Omental fat pad (tissue), 4 donors: ENCODE results near the gene LPIN1. TPM values are rescaled to one million over a fixed set of nuclear protein-coding genes. Genes with fewer than 3 reads are reported as not detected.

Experiments used
- ATAC-seq: fragments of 150-250 bp; one replicate; pipeline ENCODE4 v1.9.1; 2016; ENCODE audit warnings: mild to moderate bottlenecking, moderate library complexity; ENCODE audit not compliant: low FRiP score
- DNase-seq: peaks from one replicate; pipeline ENCODE4 v3.0.0-alpha.2; 2019; ENCODE audit warnings: low spot score
- total RNA-seq, 4 donors: library from RNA; depleted of rRNA; stranded (reverse); fragments of >200 nt; gene quantifications; one replicate each; pipeline ENCODE4 v1.1.0, GENCODE V29; 2016
- TF ChIP-seq, protein P1 (sequence below), 3 donors: fragments of 450-650 bp; IDR thresholded peaks; one replicate each; pipeline ENCODE4 v1.5.1; 2016 to 2017; ENCODE audit warnings: antibody characterized with exemption in 3 of 3, mild to moderate bottlenecking in 3 of 3, moderate library complexity in 2 of 3

LPIN1 gene
- total RNA-seq, 4 donors from 2014 or later = 72.8 to 104 (median 89.1) TPM

DNA sequence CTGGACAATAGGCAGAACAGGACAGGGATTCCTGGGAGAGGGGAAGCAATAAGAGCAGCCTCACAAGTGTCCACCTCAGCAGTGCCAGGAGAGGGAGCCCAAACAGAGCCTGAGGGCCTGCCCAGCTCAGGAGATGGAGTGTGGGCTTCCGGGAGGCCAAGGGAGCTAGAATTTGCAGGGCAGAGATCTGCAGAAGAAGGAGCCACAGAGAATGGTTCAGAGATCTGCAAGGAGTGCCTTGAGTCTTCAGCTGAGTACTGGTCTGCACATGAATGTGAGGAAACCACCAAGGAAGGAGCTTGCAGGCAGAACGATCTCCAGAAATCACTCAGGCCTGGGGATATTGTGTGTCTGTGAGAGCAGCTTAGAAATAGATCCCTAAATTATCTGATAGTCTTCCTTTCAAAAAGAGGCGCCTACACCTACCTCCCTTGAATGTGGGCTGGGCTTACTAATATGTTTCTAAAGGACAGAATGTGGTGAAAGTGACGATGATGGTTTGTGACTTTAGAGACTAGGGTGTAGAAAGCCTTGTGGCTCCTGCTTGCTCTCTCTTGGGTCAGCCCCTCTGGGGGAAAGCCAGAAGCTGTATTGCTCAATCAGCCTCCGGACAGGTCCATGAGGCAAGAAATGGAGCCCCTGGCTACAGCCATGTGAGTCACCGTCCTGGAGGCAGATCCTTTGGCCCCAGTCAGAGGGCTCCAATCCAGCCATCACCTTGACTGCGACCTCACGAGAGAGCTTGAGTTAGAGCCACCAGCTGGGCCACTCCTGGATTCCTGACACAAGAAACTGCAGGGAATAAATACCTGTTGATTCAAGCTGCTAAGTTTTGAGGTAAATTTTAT, 7.6 kb upstream of the LPIN1 start:
- ATAC-seq (peak; percentile 91), DNase-seq (peak; percentile 74)
- TF ChIP-seq, protein P1, sequence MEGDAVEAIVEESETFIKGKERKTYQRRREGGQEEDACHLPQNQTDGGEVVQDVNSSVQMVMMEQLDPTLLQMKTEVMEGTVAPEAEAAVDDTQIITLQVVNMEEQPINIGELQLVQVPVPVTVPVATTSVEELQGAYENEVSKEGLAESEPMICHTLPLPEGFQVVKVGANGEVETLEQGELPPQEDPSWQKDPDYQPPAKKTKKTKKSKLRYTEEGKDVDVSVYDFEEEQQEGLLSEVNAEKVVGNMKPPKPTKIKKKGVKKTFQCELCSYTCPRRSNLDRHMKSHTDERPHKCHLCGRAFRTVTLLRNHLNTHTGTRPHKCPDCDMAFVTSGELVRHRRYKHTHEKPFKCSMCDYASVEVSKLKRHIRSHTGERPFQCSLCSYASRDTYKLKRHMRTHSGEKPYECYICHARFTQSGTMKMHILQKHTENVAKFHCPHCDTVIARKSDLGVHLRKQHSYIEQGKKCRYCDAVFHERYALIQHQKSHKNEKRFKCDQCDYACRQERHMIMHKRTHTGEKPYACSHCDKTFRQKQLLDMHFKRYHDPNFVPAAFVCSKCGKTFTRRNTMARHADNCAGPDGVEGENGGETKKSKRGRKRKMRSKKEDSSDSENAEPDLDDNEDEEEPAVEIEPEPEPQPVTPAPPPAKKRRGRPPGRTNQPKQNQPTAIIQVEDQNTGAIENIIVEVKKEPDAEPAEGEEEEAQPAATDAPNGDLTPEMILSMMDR (IDR thresholded peaks at IDR 0.05) = no peak

DNA sequence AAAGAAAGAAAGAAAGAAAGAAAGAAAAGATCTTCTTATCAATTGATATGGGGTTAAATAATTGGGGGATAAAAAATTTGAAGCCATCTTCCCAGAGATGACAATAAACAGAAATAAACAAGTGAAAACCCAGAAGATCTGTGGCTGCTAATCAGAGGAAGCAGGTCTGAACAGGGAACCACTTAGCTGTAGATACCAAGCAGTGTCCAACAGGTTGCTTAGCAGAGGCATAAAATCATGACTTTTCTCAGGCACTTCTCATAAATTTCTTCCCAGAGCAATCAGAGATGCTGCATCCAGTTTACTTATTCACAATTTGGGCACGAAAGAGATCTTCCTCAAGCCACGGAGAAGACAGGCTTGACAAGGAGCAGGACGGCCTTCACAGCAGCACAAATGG, 5.7 kb upstream of the LPIN1 start:
- DNase-seq (no peak), ATAC-seq (no peak)
- TF ChIP-seq, protein P1 (IDR thresholded peaks at IDR 0.05) = no peak

DNA sequence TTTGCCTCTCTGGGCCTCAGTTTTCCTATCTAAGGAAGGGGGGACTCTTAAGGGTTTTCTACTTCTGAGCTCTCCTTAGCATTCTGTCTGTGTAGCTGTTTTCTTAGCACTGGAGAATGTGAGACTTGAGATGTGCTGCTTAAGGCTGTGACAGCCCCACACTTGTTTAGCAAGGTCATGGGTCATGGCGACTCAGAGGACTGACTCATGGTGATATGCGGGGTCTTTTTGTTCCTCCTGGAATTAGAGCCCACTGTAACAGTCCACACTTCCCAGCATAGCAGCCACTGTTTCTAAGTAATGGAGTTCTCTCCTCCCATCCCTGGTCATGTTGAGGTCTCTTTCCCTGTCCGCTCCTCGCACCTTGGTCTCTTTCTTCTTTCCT, 4.1 kb upstream of the LPIN1 start:
- DNase-seq = no peak
- TF ChIP-seq, protein P1 (IDR thresholded peaks at IDR 0.05) = no peak
- no peak for ATAC-seq

DNA sequence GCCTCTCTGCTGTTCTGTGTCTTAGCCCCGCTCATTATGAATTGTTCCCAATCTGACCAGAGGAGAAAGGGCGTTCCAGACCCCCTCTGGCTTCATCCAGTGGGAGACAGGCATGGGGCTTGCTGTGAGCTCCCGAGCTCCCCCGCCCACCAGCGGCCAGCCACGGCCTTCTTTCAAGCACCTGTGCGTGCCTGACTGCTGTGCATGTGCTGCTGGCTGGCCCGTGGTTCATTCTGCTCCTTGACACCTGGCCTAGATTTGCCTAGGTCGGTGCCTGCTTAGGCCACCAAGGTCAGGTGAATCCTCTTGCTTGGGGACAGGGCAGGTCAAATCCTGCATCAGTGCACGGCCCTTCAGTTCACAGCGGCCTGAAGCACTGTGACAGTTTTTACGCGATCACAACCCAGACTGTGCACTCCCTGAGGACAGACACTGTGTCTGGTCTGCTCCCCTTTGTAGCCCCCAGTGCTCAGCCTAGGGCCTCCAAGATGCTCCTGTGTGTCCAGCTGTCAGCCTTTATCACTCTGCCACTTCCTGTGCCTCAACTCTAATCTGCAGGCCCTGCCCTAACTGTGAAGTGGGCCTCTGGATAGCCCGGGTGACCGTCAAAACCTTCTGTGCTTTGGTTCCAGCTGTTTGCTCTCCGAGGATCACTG, 3.6 kb upstream of the LPIN1 start:
- no peak for ATAC-seq
- no peak for DNase-seq
- TF ChIP-seq, protein P1 (IDR thresholded peaks at IDR 0.05) = no peak

DNA sequence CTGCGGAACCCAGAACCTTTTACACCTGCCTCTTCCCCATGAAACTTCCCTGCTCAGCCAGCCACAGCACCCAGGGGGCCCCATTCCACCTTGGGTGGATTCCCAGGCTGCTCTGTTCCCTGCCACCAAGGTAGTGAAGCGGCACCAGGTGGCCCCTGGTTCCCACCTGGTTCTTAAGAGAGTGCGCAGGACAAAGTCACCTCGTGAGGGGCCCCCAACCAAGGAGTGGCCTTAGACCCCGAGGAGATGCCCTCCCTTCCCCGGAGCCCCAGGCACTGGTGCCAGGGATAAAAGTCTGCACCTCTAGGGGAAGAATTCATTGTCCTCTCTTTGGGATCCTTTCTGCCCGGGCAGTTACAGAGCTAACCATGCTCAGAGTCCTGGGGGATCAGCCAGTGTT, 3.1 kb upstream of the LPIN1 start:
- no peak for ATAC-seq
- DNase-seq = no peak
- TF ChIP-seq, protein P1 (IDR thresholded peaks at IDR 0.05) = no peak

DNA sequence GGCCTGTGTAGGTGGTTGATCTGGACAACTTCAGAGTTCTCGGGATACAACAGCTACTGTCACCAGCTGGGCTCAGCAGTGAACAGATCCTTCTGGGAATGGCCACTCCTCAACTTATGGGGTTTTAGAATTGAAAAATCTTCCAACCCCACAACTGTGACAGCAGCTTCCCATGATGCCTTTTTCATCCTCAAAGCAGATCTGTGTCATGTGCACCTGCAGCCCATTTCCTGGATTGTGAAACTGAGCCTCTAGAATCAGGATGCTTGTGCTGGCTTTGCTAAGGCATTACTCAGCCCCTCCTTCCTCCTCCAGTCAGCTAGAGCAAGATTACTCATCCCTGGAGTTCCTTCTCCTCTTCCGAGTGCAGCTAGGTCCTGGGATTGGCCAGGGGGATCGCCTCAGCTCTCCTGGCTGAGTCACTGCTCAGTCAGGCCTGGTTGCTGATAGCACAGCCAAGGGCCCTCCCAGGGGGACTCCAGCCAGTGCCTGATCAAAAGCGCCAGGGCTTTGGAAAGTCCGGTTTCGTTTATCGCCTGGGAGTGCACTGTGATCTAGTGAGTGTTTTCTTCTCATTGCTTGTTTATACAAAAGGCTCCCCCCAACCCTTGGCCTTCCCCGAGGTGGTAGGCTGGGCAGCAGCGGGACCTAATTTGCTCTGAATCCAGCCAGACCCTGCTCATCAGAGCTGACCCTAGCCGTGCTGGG, 2.4 kb upstream of the LPIN1 start:
- peak; percentile 80 for DNase-seq
- ATAC-seq = peak; percentile 96
- TF ChIP-seq, protein P1 (IDR thresholded peaks at IDR 0.05) = no peak
